ENCODE data around the gene CKS1B. TPM values are rescaled to one million over a fixed set of nuclear protein-coding genes. Genes with fewer than 3 reads are reported as not detected.

CKS1B gene
- total RNA-seq (2021; fragmentation: NEBNext Ultra II Directional; extraction: Animal tissue kit (Norgen Biotek cat#: 25700)): 100 to 1,000 TPM in 3 of 6 experiments, 10 to 100 TPM in 3; 52.7 to 111 (median 98.8) TPM
- long read RNA-seq, transcript CKS1B-203 (3 exons, 912 nt): minor isoform, 5 of 76 reads
- long read RNA-seq, transcript CKS1B-204 (2 exons, 1,166 nt): minor isoform, 13 of 76 reads
- long read RNA-seq, transcript CKS1B-201 (3 exons, 759 nt): major isoform, 51 of 76 reads
- long read RNA-seq, partial matches to known transcripts: 0 of 76 reads
- long read RNA-seq, other reads (novel, unspliced or antisense): 7 of 76 reads

GRCh38 chr1:154974102-154974807 is at the start of gene CKS1B:
TSS of gene CKS1B (plus strand) at chr1:154974681. CDS start at chr1:154974746, 65 bp downstream.
- H3K27me3 Mint-ChIP-seq (ENCODE audit: insufficient read depth): peaks cover 2% of the 10 kb centered on the region; the same call in 1 of the 2 replicates
- no peaks in the 10 kb centered on the region for H3K9me3 Mint-ChIP-seq
- H3K4me1 Mint-ChIP-seq (ENCODE audit: low read depth): peaks cover 6% of the 10 kb centered on the region
- peak; percentile 100 for DNase-seq
- no peak for TF ChIP-seq CTCF (IDR thresholded peaks at IDR 0.05)
- no peak within 1 kb of the TSS for H3K27ac Mint-ChIP-seq
- peaks cover 21% of the 10 kb centered on the region for H3K36me3 Mint-ChIP-seq (ENCODE audit: low read depth)
- H3K4me3 Mint-ChIP-seq: no peak within 1 kb of the TSS

- DNase-seq: no peak
- Mint-ChIP-seq H3K27me3 (ENCODE audit: insufficient read depth) (no peaks in the 10 kb centered on the region; the same call in 1 of the 2 replicates), H3K36me3 (ENCODE audit: low read depth) (peaks cover 26% of the 10 kb centered on the region), H3K27ac (no peak overlapping the region), H3K9me3 (no peaks in the 10 kb centered on the region), H3K4me3 (no peak overlapping the region), H3K4me1 (ENCODE audit: low read depth) (no peaks in the 10 kb centered on the region)
- no peak for TF ChIP-seq CTCF (IDR thresholded peaks at IDR 0.05)
Observed at GRCh38 chr1:154925335-154926170, 48.9 kb upstream of the CKS1B start.

- H3K4me1 Mint-ChIP-seq (ENCODE audit: low read depth): no peaks in the 10 kb centered on the region
- TF ChIP-seq CTCF (IDR thresholded peaks at IDR 0.05): no peak
- no peak for DNase-seq
- H3K36me3 Mint-ChIP-seq (ENCODE audit: low read depth): peaks cover 26% of the 10 kb centered on the region
- no peak overlapping the region for H3K4me3 Mint-ChIP-seq
- no peaks in the 10 kb centered on the region; the same call in 1 of the 2 replicates for H3K27me3 Mint-ChIP-seq (ENCODE audit: insufficient read depth)
- no peaks in the 10 kb centered on the region for H3K9me3 Mint-ChIP-seq
- H3K27ac Mint-ChIP-seq: no peak overlapping the region
Observed at GRCh38 chr1:154926201-154926600, 48.3 kb upstream of the CKS1B start.

- no peak overlapping the region for H3K4me3 Mint-ChIP-seq
- H3K9me3 Mint-ChIP-seq: no peaks in the 10 kb centered on the region
- H3K36me3 Mint-ChIP-seq (ENCODE audit: low read depth): peaks cover 9% of the 10 kb centered on the region; the same call in 1 of the 2 replicates
- DNase-seq: no peak
- no peak for TF ChIP-seq CTCF (IDR thresholded peaks at IDR 0.05)
- no peak overlapping the region for H3K27ac Mint-ChIP-seq
- no peaks in the 10 kb centered on the region; the same call in 1 of the 2 replicates for H3K27me3 Mint-ChIP-seq (ENCODE audit: insufficient read depth)
- 0 out of 2 replicates have a peak, but pooled peaks cover 5% of the 10 kb centered on the region for H3K4me1 Mint-ChIP-seq (ENCODE audit: low read depth)
Observed at GRCh38 chr1:154931940-154932487, 42.5 kb upstream of the CKS1B start.

- Mint-ChIP-seq H3K4me3 (no peak overlapping the region), H3K27ac (no peak overlapping the region), H3K36me3 (ENCODE audit: low read depth) (no peaks in the 10 kb centered on the region), H3K9me3 (no peaks in the 10 kb centered on the region), H3K27me3 (ENCODE audit: insufficient read depth) (no peaks in the 10 kb centered on the region; the same call in 1 of the 2 replicates), H3K4me1 (ENCODE audit: low read depth) (peaks cover 25% of the 10 kb centered on the region)
- no peak for TF ChIP-seq CTCF (IDR thresholded peaks at IDR 0.05)
- no peak for DNase-seq
Observed at GRCh38 chr1:154934358-154934948, 40.0 kb upstream of the CKS1B start.

All from HFFc6 (cell line).